ENCODE measurements around the gene C1orf115.
A peak's percentile ranks its signal among the peaks of the same experiment; 100 is the strongest.

Gene C1orf115

GRCh38 chr1:220669005-220669404, 21.2 kb upstream of the C1orf115 start:
- POLR2A ChIA-PET (ENCODE audit: low non-redundant PET) = no interaction called here
- CTCF ChIA-PET = interaction anchor here (0.9 to 1.8 kb wide), 4 partner anchors 11 to 451 kb away, joined by 3 to 6 read pairs (median 4); no protein-coding TSS in a partner anchor
- no peak for TF ChIP-seq CTCF (conservative IDR thresholded peaks at IDR 0.05; ENCODE audit: low read depth)
- H3K27ac ChIP-seq = no peak overlapping the region
- no peak for DNase-seq (ENCODE audit: low spot score)

GRCh38 chr1:220670365-220670764, 19.8 kb upstream of the C1orf115 start:
- ChIA-PET CTCF (no interaction called here), POLR2A (ENCODE audit: low non-redundant PET) (no interaction called here)
- no peak overlapping the region for H3K27ac ChIP-seq
- TF ChIP-seq CTCF (conservative IDR thresholded peaks at IDR 0.05; ENCODE audit: low read depth) = no peak
- DNase-seq (ENCODE audit: low spot score) = no peak

GRCh38 chr1:220673921-220674320, 16.2 kb upstream of the C1orf115 start:
- ChIA-PET CTCF (interaction anchor here (1.3 kb wide), 1 partner anchor 59 kb away, joined by 5 read pairs; no protein-coding TSS in a partner anchor), POLR2A (ENCODE audit: low non-redundant PET) (interaction anchor here (0.7 kb wide), 1 partner anchor 106 kb away, joined by 8 read pairs; no protein-coding TSS in a partner anchor)
- H3K27ac ChIP-seq = no peak overlapping the region
- DNase-seq (ENCODE audit: low spot score) = no peak
- TF ChIP-seq CTCF (conservative IDR thresholded peaks at IDR 0.05; ENCODE audit: low read depth) = no peak

GRCh38 chr1:220677251-220677650, 12.9 kb upstream of the C1orf115 start:
- ChIA-PET POLR2A (ENCODE audit: low non-redundant PET) (no interaction called here), CTCF (interaction anchor here (0.6 kb wide), 1 partner anchor 26 kb away, joined by 3 read pairs; no protein-coding TSS in a partner anchor)
- DNase-seq (ENCODE audit: low spot score) = no peak
- no peak for TF ChIP-seq CTCF (conservative IDR thresholded peaks at IDR 0.05; ENCODE audit: low read depth)
- H3K27ac ChIP-seq = no peak overlapping the region

GRCh38 chr1:220680085-220680687, 10.0 kb upstream of the C1orf115 start:
- ChIA-PET POLR2A (ENCODE audit: low non-redundant PET) (no interaction called here), CTCF (interaction anchor here (0.6 to 0.9 kb wide), 7 partner anchors 11 to 628 kb away, joined by 3 to 6 read pairs (median 3); no protein-coding TSS in a partner anchor)
- peak; percentile 81 for TF ChIP-seq CTCF (conservative IDR thresholded peaks at IDR 0.05; ENCODE audit: low read depth)
- H3K27ac ChIP-seq = no peak overlapping the region
- DNase-seq (ENCODE audit: low spot score) = peak; percentile 80

- DNase-seq (ENCODE audit: low spot score) = no peak
- CTCF ChIA-PET = interaction anchor here (0.5 to 1.5 kb wide), 5 partner anchors 52 to 400 kb away, joined by 3 to 4 read pairs (median 3); no protein-coding TSS in a partner anchor
- no peak overlapping the region for H3K27ac ChIP-seq
- no peak for TF ChIP-seq CTCF (conservative IDR thresholded peaks at IDR 0.05; ENCODE audit: low read depth)
- POLR2A ChIA-PET (ENCODE audit: low non-redundant PET) = no interaction called here
These were observed 8.8 kb upstream of the C1orf115 start for GRCh38 chr1:220681220-220681880.
